Fibroblast of skin of left quadriceps (primary cell): ENCODE results near the gene TENT4B.
"Not testable (repeated sequence)": the region's sequence is repeated elsewhere in the genome, so short reads cannot be mapped to it uniquely, and the experiment has no call there.

Source experiments
- DNase-seq, 2 experiments: peaks; one replicate each; pipeline ENCODE4 v3.0.0-alpha.2; 2013; ENCODE audit warnings: low read depth in 2 of 2

The TENT4B gene

GRCh38 chr16:50152807-50153595 is at the start of gene TENT4B:
Gene TENT4B (plus strand): TSS chr16:50153306. CDS start chr16:50153622, 316 bp downstream.
- DNase-seq: peak; percentile 61 to 66

- no peak for DNase-seq
These were observed 49.3 kb upstream of the TENT4B start for GRCh38 chr16:50103764-50104163.

- DNase-seq: no peak
These were observed 38.6 kb upstream of the TENT4B start for GRCh38 chr16:50114357-50115129.

GRCh38 chr16:50120711-50121110 is 32.4 kb upstream of the TENT4B start:
- DNase-seq: no peak

- DNase-seq: no peak
These were observed 31.8 kb upstream of the TENT4B start for GRCh38 chr16:50121278-50121677.

- no peak for DNase-seq
These were observed 31.2 kb upstream of the TENT4B start for GRCh38 chr16:50121721-50122445.

- no peak for DNase-seq
These were observed 29.7 kb upstream of the TENT4B start for GRCh38 chr16:50123417-50123816.

GRCh38 chr16:50124769-50125168 is 28.3 kb upstream of the TENT4B start:
- no peak for DNase-seq

- no peak for DNase-seq
These were observed 26.9 kb upstream of the TENT4B start for GRCh38 chr16:50126183-50126582.

- not testable (repeated sequence) for DNase-seq
These were observed 20.5 kb upstream of the TENT4B start for GRCh38 chr16:50132571-50132970.

- no peak for DNase-seq
These were observed 19.9 kb upstream of the TENT4B start for GRCh38 chr16:50133214-50133613.

- DNase-seq: no peak
These were observed 16.7 kb upstream of the TENT4B start for GRCh38 chr16:50136399-50136798.

GRCh38 chr16:50137268-50137667 is 15.8 kb upstream of the TENT4B start:
- DNase-seq: no peak

GRCh38 chr16:50139580-50139979 is 13.5 kb upstream of the TENT4B start:
- no peak for DNase-seq

- DNase-seq: no peak
These were observed 8.9 kb upstream of the TENT4B start for GRCh38 chr16:50144211-50144610.

- no peak for DNase-seq
These were observed 6.3 kb upstream of the TENT4B start for GRCh38 chr16:50146479-50147435.

GRCh38 chr16:50151322-50151721 is 1.8 kb upstream of the TENT4B start:
- DNase-seq: no peak

GRCh38 chr16:50151756-50152155 is 1.4 kb upstream of the TENT4B start:
- DNase-seq: no peak

- no peak for DNase-seq
These were observed 727 bp upstream of the TENT4B start for GRCh38 chr16:50152351-50152806.

- no peak for DNase-seq
These were observed 702 bp downstream of the TENT4B start for GRCh38 chr16:50153596-50154419.
